HG03103 (cell line): ENCODE measurements around the gene HSH2D.
"Not testable (repeated sequence)": the region's sequence is repeated elsewhere in the genome, so short reads cannot be mapped to it uniquely, and the experiment has no call there.

Experiments used
- ATAC-seq: cut with Tn5 transposase; IDR thresholded peaks from one replicate; pipeline ENCODE4 v1.9.1; 2021; ENCODE audit warnings: low read depth; ENCODE audit not compliant: unreplicated experiment

Gene HSH2D

DNA sequence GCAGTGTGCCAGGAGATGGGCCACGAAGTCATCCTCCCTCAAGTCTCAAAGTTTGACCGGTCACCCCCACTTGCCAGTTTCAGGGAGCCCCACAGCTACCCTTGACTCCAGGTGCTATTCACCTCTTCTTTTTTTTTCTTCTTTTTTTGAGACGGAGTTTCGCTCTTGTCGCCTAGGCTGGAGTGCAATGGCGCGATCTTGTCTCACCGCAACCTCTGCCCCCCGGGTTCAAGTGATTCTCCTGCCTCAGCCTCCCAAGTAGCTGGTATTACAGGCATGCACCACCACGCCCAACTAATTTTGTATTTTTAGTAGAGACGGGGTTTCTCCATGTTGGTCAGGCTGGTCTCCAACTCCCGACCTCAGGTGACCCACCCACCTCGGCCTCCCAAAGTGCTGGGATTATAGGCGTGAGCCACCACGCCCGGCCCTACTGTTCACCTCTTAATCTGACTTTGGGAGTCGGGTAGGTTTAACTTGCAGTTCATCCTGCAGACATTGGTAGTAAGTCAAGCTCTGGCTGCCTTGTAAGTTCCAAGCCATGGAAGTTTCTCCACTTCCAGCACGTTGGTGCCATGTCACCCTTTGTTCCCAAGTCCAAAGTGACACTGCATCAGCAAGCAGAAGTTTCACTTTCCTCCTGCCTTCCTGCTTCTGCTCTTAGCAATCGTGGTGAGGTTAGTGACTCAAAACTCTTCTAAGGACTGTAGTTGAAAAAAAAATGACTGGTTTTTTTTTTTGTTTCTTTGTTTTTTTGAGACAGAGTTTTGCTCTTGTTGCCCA, 24.2 kb upstream of the HSH2D start:
- ATAC-seq: not testable (repeated sequence)

DNA sequence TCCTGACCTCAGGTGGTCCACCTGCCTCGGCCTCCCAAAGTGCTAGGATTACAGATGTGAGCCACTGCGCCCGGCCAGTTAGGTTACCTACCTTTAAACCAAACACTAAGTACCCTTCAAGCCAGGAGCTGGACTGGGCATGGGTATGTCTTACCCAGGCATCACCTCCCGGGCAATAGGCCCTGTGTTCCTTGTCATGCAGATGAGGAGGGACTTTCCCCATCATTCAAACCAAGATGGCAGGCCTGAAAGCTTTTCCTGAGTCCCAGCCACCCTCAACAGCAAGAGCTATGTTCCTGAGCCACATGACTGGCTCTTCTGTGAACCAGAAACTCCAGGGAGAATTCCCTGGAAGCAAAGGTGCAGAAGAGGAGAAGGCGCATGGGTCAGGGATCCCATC, 22.3 kb upstream of the HSH2D start:
- ATAC-seq: no peak

DNA sequence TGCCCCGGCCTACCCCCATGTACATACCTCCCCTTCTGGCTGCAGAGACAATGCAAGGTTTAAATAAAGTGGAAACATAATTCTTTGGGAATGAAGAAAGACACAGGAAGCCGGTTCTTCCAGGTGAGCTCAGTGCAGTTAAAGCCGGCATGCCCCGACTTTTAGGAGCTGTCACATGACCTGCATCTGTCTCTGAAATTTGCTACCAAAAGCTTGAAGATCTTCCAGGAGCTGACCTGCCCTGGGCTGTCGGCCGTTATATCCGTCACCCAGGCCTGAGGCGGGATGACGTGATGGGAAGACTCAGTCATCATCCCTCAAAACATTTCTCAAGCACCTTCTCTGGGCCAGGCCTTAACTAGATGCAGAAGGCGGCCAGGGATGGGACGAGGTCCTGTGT, 21.5 kb upstream of the HSH2D start:
- no peak for ATAC-seq

- no peak for ATAC-seq
These were observed 18.5 kb upstream of the HSH2D start for GRCh38 chr19:16124953-16125352.

GRCh38 chr19:16125737-16126495, 17.6 kb upstream of the HSH2D start:
- ATAC-seq: no peak

DNA sequence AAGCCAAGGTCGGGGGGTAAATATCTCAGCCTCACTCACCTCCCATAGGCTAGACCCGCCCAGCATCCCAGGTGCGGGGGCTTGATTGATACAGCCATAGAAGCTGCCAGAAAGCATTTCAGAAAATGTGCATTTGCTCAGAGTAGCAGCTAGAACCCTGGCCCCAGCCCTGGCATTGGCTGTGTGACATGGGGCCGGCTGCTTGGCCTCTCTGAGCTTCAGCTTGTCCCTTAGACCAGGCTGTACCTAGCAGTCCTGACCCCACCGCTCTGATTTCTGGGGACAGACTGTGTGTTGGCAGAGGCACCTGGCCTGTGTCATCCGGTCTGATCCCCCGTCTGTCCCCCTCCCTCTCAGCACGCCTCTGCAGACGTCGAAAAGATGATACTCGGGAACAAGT, 16.4 kb upstream of the HSH2D start:
- ATAC-seq: no peak

DNA sequence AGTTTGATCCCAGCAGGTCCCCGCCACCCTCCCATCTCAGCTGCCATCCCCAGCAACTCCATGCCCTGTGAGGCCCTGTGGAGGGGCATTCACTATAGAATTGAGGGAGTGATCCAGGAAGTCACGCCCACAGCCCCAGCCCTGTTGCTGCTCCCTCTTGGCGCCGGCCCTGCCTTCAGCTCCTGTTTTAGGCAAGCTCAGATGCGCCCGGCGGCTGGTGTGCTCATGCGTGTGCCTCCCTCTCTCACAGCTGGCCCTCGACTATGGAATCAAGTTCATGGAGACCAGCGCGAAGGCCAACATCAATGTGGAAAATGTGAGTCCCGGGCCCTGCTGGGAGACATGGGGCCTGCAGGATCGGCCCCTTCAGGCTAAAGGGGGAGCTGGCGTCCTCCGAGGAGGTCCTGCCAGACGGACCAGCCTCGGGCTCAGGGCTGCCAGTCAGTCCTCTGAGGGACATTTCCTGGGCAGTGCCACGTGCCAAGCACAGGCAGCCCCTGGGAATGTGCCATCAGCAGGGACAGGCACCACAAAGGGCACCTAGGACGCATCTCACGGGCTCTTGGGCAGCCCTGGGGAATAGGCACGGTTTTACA, 15.6 kb upstream of the HSH2D start:
- ATAC-seq: no peak

GRCh38 chr19:16131648-16132047, 11.8 kb upstream of the HSH2D start:
- no peak for ATAC-seq

- no peak for ATAC-seq
These were observed 9.7 kb upstream of the HSH2D start for GRCh38 chr19:16133818-16134217.

- no peak for ATAC-seq
These were observed 9.0 kb upstream of the HSH2D start for GRCh38 chr19:16134510-16134909.

GRCh38 chr19:16135430-16136127, 7.9 kb upstream of the HSH2D start:
- ATAC-seq: no peak

DNA sequence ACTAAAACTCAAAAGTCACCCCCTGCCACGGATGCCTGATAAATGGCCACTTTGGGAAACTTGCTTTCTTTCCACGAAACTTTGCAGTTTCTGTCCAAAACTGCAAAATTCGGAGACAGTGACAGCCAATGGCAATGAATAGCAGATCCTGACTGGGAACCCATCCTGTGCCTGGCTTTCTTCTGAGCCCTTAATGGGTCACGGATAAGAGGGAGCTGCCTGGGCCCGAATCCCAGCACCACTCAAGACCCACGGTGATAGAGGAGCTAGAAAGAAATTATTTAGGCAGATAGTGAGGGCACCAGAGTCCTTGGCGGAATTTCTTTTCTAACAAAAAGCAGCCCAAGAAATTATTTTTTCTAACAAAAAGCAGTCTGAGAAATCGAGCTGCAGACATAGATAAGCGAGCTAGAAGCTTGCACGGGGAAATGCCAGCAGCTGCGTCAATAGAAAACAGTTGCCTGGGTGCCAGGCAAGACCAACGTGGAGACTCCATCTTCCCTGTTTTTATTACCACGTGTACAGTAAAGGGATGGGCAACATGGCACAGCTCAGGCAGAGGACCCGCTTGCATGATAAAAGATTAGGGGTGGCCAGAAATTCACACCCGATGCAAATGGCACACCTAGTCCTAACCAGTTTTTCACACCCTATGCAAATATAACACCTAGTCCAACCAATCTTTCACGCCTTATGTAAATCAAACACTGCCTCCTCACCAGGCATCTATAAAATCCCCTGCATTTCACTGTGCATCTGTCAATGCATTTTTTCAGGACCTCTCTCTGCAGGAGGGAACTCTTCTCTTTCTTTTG, 7.1 kb upstream of the HSH2D start:
- ATAC-seq: no peak

DNA sequence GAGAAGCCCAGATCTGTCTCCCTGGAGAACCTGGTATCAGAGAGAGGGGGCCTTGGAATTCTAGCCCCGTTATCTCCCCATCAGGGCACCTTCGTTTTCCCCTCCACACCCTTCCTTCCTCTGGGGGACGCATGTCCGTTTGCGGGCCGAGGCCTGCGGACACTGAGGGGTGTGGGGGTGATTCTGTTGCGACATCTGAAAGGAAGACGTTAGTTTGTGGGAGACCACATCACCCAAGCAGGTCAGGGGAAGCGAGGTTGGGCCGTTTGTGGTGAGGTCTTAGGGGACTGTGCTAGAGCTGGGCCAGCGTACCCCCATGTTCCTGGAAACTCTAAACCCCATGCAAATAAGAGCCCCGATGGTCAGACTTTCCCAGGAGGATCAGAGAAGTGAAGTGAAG, 3.7 kb upstream of the HSH2D start:
- ATAC-seq: no peak

DNA sequence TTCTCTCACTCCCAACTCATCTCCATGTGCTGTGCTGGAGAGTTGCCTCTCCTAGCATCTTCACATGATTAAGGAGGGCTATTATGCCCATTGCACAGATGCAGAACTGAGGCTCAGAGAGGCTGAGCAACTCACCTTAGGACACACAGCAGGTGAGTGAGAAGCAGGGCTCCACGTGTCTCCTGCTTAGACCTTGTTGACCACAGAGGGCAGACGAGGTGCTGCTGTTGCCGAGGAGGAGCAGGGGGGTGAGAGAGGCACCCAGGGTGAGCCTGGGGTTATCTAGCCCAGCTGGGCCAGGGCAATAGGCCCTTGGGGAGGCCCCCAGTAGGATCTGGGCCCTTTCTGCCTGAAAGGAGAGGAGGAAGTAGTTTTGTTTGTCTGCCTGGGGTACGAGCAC, 2.4 kb upstream of the HSH2D start:
- no peak for ATAC-seq

GRCh38 chr19:16142032-16142580, 1.4 kb upstream of the HSH2D start:
- no peak for ATAC-seq

- ATAC-seq: no peak
These were observed 714 bp downstream of the HSH2D start for GRCh38 chr19:16144216-16144581.

- ATAC-seq: no peak
These were observed 2.6 kb downstream of the HSH2D start for GRCh38 chr19:16146112-16146511.

DNA sequence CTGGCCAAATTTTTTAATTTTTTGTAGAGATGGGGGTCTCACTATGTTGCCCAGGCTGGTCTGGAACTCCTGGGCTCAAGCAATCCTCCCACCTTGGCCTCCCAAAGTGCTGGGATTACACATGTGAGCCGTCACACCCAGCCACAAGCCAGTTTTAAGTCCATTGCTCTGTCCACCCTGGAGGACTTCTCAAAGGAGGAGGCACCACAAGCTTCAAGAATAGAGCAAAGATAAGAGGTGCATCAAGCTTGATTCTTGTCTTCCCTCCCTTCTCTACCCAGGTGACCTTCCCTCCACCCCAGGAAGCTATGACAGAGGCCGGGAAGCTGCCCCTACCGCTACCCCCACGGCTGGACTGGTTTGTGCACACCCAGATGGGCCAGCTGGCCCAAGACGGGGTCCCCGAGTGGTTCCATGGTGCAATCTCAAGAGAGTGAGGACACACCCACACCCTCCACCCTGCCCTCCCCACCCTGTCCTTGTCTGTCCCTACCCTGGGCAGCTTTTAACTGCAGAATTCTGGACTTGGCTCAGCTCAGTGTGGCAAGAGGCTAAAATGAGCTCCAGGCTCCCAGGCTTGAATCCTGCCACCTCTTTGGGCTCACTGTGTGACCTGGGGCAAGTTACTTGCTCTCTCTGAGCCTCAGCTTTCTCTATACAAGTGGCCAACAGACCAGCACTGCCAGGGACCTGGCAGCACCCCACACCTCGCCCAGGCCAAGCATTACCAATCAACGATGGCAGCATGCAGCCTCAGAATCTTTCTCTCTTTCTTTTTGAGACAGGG, 5.2 kb downstream of the HSH2D start:
- no peak for ATAC-seq

DNA sequence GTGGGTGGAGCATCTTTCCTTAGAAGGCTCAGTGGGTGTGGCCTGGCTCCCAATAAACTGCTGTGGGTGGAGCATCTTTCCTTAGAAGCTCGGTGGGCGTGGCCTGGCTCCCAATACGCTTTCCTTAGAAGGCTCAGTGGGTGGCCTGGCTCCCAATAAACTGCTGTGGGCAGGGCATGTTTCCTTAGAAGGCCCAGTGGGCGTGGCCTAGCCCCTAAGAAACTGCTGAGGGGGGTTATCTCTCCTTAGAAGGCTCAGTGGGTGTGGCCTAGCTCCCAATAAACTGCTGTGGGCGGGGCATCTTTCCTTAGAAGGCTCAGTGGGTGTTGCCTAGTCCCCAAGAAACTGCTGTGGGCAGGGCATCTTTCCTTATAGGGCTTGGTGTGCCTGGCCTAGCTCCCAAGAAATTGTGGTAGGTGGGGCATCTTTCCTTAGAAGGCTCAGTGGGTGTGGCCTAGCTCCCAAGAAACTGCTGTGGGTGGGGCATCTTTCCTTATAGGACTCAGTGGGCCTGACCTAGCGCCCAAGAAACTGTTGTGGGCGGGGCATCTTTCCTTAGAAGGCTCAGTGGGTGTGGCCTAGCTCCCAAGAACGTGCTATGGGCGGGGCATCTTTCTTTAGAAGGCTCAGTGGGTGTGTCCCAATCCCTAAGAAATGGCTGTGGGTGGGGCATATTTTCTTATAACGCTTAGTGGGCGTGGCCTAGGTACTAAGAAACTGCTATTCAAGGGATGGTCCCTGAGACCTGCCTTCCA, 10.3 kb downstream of the HSH2D start:
- ATAC-seq: no peak
